GM19372 (cell line): ENCODE results near the gene CFAP100.

Experiments used
- ATAC-seq: cut with Tn5 transposase; IDR thresholded peaks from one replicate; pipeline ENCODE4 v1.9.1; 2021; ENCODE audit warnings: mild to moderate bottlenecking, low read depth, moderate library complexity; ENCODE audit not compliant: unreplicated experiment

CFAP100 gene

GRCh38 chr3:126475413-126476114, 80.9 kb downstream of the CFAP100 start, which contains the start of gene ZXDC:
ZXDC (minus strand) TSS chr3:126475891; CDS start chr3:126475865, 26 bp downstream.
- ATAC-seq = peak; percentile 81

GRCh38 chr3:126476166-126477060, 81.7 kb downstream of the CFAP100 start:
- ATAC-seq = peak; percentile 33

GRCh38 chr3:126477061-126477380, 82.3 kb downstream of the CFAP100 start:
- no peak for ATAC-seq

- no peak for ATAC-seq
These were observed 84.0 kb downstream of the CFAP100 start for GRCh38 chr3:126478581-126479310.

GRCh38 chr3:126479642-126480041, 84.9 kb downstream of the CFAP100 start:
- ATAC-seq = no peak

GRCh38 chr3:126480206-126480605, 85.5 kb downstream of the CFAP100 start:
- ATAC-seq = no peak

- ATAC-seq = no peak
These were observed 86.2 kb downstream of the CFAP100 start for GRCh38 chr3:126480861-126481260.

- no peak for ATAC-seq
These were observed 87.2 kb downstream of the CFAP100 start for GRCh38 chr3:126481808-126482502.

- no peak for ATAC-seq
These were observed 88.0 kb downstream of the CFAP100 start for GRCh38 chr3:126482503-126483255.

GRCh38 chr3:126483321-126483761, 88.6 kb downstream of the CFAP100 start:
- no peak for ATAC-seq

GRCh38 chr3:126484148-126484547, 89.4 kb downstream of the CFAP100 start:
- ATAC-seq = no peak

GRCh38 chr3:126484662-126485061, 90.0 kb downstream of the CFAP100 start:
- ATAC-seq = no peak

GRCh38 chr3:126485176-126485897, 90.6 kb downstream of the CFAP100 start:
- no peak for ATAC-seq

- no peak for ATAC-seq
These were observed 91.2 kb downstream of the CFAP100 start for GRCh38 chr3:126485956-126486355.
